ENCODE results near the gene GDA.

Gene GDA

GRCh38 chr9:72128526-72128925, 20.7 kb upstream of the GDA start:
- no peak overlapping the region for H3K4me3 ChIP-seq (ENCODE audit: control insufficient read depth, low read depth, low read length)
- no peak for DNase-seq (ENCODE audit: low read depth)
- no peak for TF ChIP-seq CTCF (conservative IDR thresholded peaks at IDR 0.05; ENCODE audit: control insufficient read depth, insufficient read depth, low read depth, low read length)

GRCh38 chr9:72129271-72130156, 19.7 kb upstream of the GDA start:
- H3K4me3 ChIP-seq (ENCODE audit: control insufficient read depth, low read depth, low read length) = no peak overlapping the region
- no peak for DNase-seq (ENCODE audit: low read depth)
- no peak for TF ChIP-seq CTCF (conservative IDR thresholded peaks at IDR 0.05; ENCODE audit: control insufficient read depth, insufficient read depth, low read depth, low read length)

- no peak for TF ChIP-seq CTCF (conservative IDR thresholded peaks at IDR 0.05; ENCODE audit: control insufficient read depth, insufficient read depth, low read depth, low read length)
- no peak overlapping the region for H3K4me3 ChIP-seq (ENCODE audit: control insufficient read depth, low read depth, low read length)
- DNase-seq (ENCODE audit: low read depth) = no peak
Measured at GRCh38 chr9:72130321-72130720, 18.9 kb upstream of the GDA start.

GRCh38 chr9:72131206-72131605, 18.0 kb upstream of the GDA start:
- no peak overlapping the region for H3K4me3 ChIP-seq (ENCODE audit: control insufficient read depth, low read depth, low read length)
- TF ChIP-seq CTCF (conservative IDR thresholded peaks at IDR 0.05; ENCODE audit: control insufficient read depth, insufficient read depth, low read depth, low read length) = no peak
- no peak for DNase-seq (ENCODE audit: low read depth)

- DNase-seq (ENCODE audit: low read depth) = no peak
- TF ChIP-seq CTCF (conservative IDR thresholded peaks at IDR 0.05; ENCODE audit: control insufficient read depth, insufficient read depth, low read depth, low read length) = no peak
- H3K4me3 ChIP-seq (ENCODE audit: control insufficient read depth, low read depth, low read length) = no peak overlapping the region
Measured at GRCh38 chr9:72132052-72132451, 17.2 kb upstream of the GDA start.

GRCh38 chr9:72133365-72134035, 15.7 kb upstream of the GDA start:
- TF ChIP-seq CTCF (conservative IDR thresholded peaks at IDR 0.05; ENCODE audit: control insufficient read depth, insufficient read depth, low read depth, low read length) = no peak

More at GRCh38 chr9:72133365-72134035, 15.7 kb upstream of the GDA start:
- H3K4me3 ChIP-seq (ENCODE audit: control insufficient read depth, low read depth, low read length) = no peak overlapping the region
- DNase-seq (ENCODE audit: low read depth) = no peak

Measured in fibroblast of mammary gland (primary cell).